Osteoblast (primary cell): ENCODE data around the gene OSBPL7. TPM values are rescaled to one million over a fixed set of nuclear protein-coding genes. Genes with fewer than 3 reads are reported as not detected.

Source experiments
- total RNA-seq: library from RNA; depleted of rRNA; stranded (reverse); fragments of >200 nt; gene quantifications from 2 replicates; pipeline ENCODE4 v1.2.3, GENCODE V29; 2012

OSBPL7 gene
- total RNA-seq, 1 donor: 8.0 TPM

Other genes with a start within 250 kb of the OSBPL7 start
- 331 and 351 TPM in 2 replicates for gene KPNB1, start 171.9 kb downstream of the OSBPL7 start, total RNA-seq
- gene TBKBP1, start 127.6 kb downstream of the OSBPL7 start, total RNA-seq: 11.8 and 11.9 TPM in 2 replicates
- gene TBX21, start 88.6 kb downstream of the OSBPL7 start, total RNA-seq: not detected in 2 replicates
- gene MRPL10, start 9.7 kb upstream of the OSBPL7 start, total RNA-seq: 32.7 and 35.8 TPM in 2 replicates
- gene LRRC46, start 9.9 kb upstream of the OSBPL7 start, total RNA-seq: not detected in 2 replicates
- 41.0 and 42.7 TPM in 2 replicates for gene SCRN2, start 19.5 kb upstream of the OSBPL7 start, total RNA-seq
- gene SP6, start 29.4 kb upstream of the OSBPL7 start, total RNA-seq: under 0.01 TPM in 2 replicates
- gene SP2, start 74.4 kb upstream of the OSBPL7 start, total RNA-seq: 2.4 and 2.5 TPM in 2 replicates
- 31.5 and 32.4 TPM in 2 replicates for gene PNPO, start 119.8 kb upstream of the OSBPL7 start, total RNA-seq
- gene PRR15L, start 136.1 kb upstream of the OSBPL7 start, total RNA-seq: not detected in 2 replicates
- 46.6 and 50.3 TPM in 2 replicates for gene CDK5RAP3, start 149.3 kb upstream of the OSBPL7 start, total RNA-seq
- gene COPZ2, start 216.0 kb upstream of the OSBPL7 start, total RNA-seq: 117 and 121 TPM in 2 replicates
- gene NFE2L1, start 226.6 kb upstream of the OSBPL7 start, total RNA-seq: 144 and 165 TPM in 2 replicates